Pons (tissue), 1 donor: ENCODE results near the gene MAPK10.
"Not testable (repeated sequence)": the region's sequence is repeated elsewhere in the genome, so short reads cannot be mapped to it uniquely, and the experiment has no call there.

Source experiments
- DNase-seq: peaks from one replicate; pipeline ENCODE4 v3.0.0-alpha.2; 2016; ENCODE audit warnings: low spot score

The MAPK10 gene

GRCh38 chr4:86034616-86035015 lies 325.2 kb downstream of the MAPK10 start:
- DNase-seq, result no peak

GRCh38 chr4:86033171-86033570 lies 326.7 kb downstream of the MAPK10 start:
- peak; percentile 51 for DNase-seq

GRCh38 chr4:86032476-86033022 lies 327.3 kb downstream of the MAPK10 start:
- DNase-seq, result peak; percentile 32

- DNase-seq, result no peak
Measured at GRCh38 chr4:86031927-86032326, 327.9 kb downstream of the MAPK10 start.

- DNase-seq, result no peak
Measured at GRCh38 chr4:86026720-86027119, 333.1 kb downstream of the MAPK10 start.

- DNase-seq, result not testable (repeated sequence)
Measured at GRCh38 chr4:86021671-86022070, 338.2 kb downstream of the MAPK10 start.

GRCh38 chr4:86019906-86020305 lies 339.9 kb downstream of the MAPK10 start:
- DNase-seq, result no peak

- DNase-seq, result no peak
Measured at GRCh38 chr4:86019362-86019761, 340.5 kb downstream of the MAPK10 start.

- no peak for DNase-seq
Measured at GRCh38 chr4:86015412-86016350, 344.2 kb downstream of the MAPK10 start.

GRCh38 chr4:86014599-86014998 lies 345.3 kb downstream of the MAPK10 start:
- DNase-seq, result no peak

GRCh38 chr4:86013621-86014020 lies 346.2 kb downstream of the MAPK10 start:
- no peak for DNase-seq

GRCh38 chr4:86011117-86011516 lies 348.7 kb downstream of the MAPK10 start:
- DNase-seq, result no peak

GRCh38 chr4:86007042-86007441 lies 352.8 kb downstream of the MAPK10 start:
- DNase-seq, result no peak

- DNase-seq, result no peak
Measured at GRCh38 chr4:86006057-86006456, 353.8 kb downstream of the MAPK10 start.

- DNase-seq, result no peak
Measured at GRCh38 chr4:86004030-86004429, 355.8 kb downstream of the MAPK10 start.

- DNase-seq, result no peak
Measured at GRCh38 chr4:86001591-86001990, 358.3 kb downstream of the MAPK10 start.

- no peak for DNase-seq
Measured at GRCh38 chr4:85995361-85995760, 364.5 kb downstream of the MAPK10 start.

GRCh38 chr4:85994576-85994975 lies 365.3 kb downstream of the MAPK10 start:
- DNase-seq, result no peak

- no peak for DNase-seq
Measured at GRCh38 chr4:85993641-85994040, 366.2 kb downstream of the MAPK10 start.

- no peak for DNase-seq
Measured at GRCh38 chr4:85986266-85986665, 373.6 kb downstream of the MAPK10 start.

GRCh38 chr4:85979276-85979675 lies 380.6 kb downstream of the MAPK10 start:
- no peak for DNase-seq

- DNase-seq, result no peak
Measured at GRCh38 chr4:85970535-85970934, 389.3 kb downstream of the MAPK10 start.
